Parathyroid adenoma (tissue), 2 donors: ENCODE measurements around the gene KCND3.

ENCODE experiments used
- H2AFZ ChIP-seq: fragments of 300-600 bp; sonication (generic); one replicate; pipeline ENCODE4 v1.7.0; 2017; ENCODE audit warnings: antibody characterized with exemption, mild to moderate bottlenecking
- H3K27ac ChIP-seq: fragments of 300-600 bp; sonication (generic); one replicate; pipeline ENCODE4 v1.7.0; 2017
- H3K27me3 ChIP-seq: fragments of 300-600 bp; sonication (generic); one replicate; pipeline ENCODE4 v1.7.0; 2017; ENCODE audit warnings: low read length; ENCODE audit not compliant: control insufficient read depth, insufficient read depth
- H3K36me3 ChIP-seq: fragments of 300-600 bp; sonication (generic); one replicate; pipeline ENCODE4 v1.7.0; 2017; ENCODE audit warnings: low read length; ENCODE audit not compliant: control insufficient read depth, insufficient read depth
- H3K4me1 ChIP-seq: fragments of 300-600 bp; sonication (generic); one replicate; pipeline ENCODE4 v1.7.0; 2017; ENCODE audit warnings: control low read depth
- H3K4me2 ChIP-seq: fragments of 300-600 bp; sonication (generic); one replicate; pipeline ENCODE4 v1.7.0; 2017; ENCODE audit warnings: low read length
- H3K4me3 ChIP-seq: fragments of 300-600 bp; sonication (generic); one replicate; pipeline ENCODE4 v1.7.0; 2017; ENCODE audit warnings: low read depth, low read length
- H3K79me2 ChIP-seq: fragments of 300-600 bp; sonication (generic); one replicate; pipeline ENCODE4 v1.7.0; 2017; ENCODE audit warnings: control low read depth
- H3K9ac ChIP-seq: fragments of 300-600 bp; sonication (generic); one replicate; pipeline ENCODE4 v1.7.0; 2017; ENCODE audit warnings: mild to moderate bottlenecking
- H3K9me3 ChIP-seq: fragments of 300-600 bp; sonication (generic); one replicate; pipeline ENCODE4 v1.7.0; 2017; ENCODE audit warnings: low read length; ENCODE audit not compliant: control insufficient read depth
- TF ChIP-seq, protein P1 (sequence below): fragments of 300-600 bp; sonication (generic); IDR thresholded peaks from one replicate; pipeline ENCODE4 v1.7.0; 2017; ENCODE audit warnings: antibody characterized with exemption, mild to moderate bottlenecking
- donor health status: primary hyperparathyroidism.

KCND3 gene

DNA sequence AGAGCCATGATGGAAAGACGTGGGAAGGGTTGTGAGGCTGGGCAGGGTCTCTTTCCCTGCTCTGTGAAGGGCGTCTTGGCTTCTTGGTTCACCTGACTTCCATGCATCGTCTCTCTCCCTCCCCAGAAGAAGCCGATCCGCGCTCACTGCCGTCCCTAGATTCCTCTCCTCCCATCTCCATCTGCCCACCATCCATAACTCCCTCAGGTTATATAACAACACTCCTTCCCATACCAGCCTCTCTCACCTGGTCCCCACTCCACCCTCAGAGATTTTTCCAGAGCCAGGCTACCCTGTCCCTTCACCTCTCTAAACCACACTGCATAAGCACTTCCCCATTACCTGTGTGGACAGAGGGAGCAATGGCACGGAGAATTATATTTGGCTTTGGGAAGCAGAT, 6.0 kb downstream of the KCND3 start:
- no peak overlapping the region for H3K27ac ChIP-seq
- no peak overlapping the region for H2AFZ ChIP-seq
- no peak overlapping the region for H3K9ac ChIP-seq
- TF ChIP-seq, protein P1, sequence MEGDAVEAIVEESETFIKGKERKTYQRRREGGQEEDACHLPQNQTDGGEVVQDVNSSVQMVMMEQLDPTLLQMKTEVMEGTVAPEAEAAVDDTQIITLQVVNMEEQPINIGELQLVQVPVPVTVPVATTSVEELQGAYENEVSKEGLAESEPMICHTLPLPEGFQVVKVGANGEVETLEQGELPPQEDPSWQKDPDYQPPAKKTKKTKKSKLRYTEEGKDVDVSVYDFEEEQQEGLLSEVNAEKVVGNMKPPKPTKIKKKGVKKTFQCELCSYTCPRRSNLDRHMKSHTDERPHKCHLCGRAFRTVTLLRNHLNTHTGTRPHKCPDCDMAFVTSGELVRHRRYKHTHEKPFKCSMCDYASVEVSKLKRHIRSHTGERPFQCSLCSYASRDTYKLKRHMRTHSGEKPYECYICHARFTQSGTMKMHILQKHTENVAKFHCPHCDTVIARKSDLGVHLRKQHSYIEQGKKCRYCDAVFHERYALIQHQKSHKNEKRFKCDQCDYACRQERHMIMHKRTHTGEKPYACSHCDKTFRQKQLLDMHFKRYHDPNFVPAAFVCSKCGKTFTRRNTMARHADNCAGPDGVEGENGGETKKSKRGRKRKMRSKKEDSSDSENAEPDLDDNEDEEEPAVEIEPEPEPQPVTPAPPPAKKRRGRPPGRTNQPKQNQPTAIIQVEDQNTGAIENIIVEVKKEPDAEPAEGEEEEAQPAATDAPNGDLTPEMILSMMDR, result no peak
- no peaks in the 10 kb centered on the region for H3K9me3 ChIP-seq
- no peaks in the 10 kb centered on the region for H3K4me1 ChIP-seq
- no peaks in the 10 kb centered on the region for H3K27me3 ChIP-seq
- H3K79me2 ChIP-seq, result no peaks in the 10 kb centered on the region
- no peak overlapping the region for H3K4me3 ChIP-seq
- no peaks in the 10 kb centered on the region for H3K36me3 ChIP-seq
- no peak overlapping the region for H3K4me2 ChIP-seq

DNA sequence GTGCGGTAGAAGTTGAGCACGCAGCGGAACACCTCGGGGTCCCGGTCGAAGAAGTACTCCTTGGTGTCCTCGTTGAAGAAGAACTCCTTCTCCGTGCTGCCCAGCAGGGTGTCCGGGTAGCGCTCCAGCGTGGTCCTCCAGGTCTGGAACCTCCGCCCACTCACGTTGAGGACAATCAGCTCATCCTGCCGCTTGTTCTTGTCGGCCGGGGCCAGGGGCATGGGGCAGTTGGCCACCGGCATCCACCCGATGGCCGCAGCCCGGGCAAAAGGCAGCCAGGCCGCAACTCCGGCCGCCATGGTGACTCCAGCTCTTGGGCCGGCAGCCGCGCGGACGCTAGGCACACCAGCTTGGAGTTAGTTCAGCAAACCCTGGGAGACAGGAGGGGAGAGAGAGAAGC, 7.0 kb downstream of the KCND3 start:
- Histone ChIP-seq H3K4me2 (no peak overlapping the region), H3K27ac (no peak overlapping the region), H2AFZ (no peak overlapping the region), H3K27me3 (no peaks in the 10 kb centered on the region), H3K9me3 (no peaks in the 10 kb centered on the region), H3K4me1 (no peaks in the 10 kb centered on the region), H3K4me3 (no peak overlapping the region), H3K9ac (no peak overlapping the region), H3K79me2 (no peaks in the 10 kb centered on the region), H3K36me3 (no peaks in the 10 kb centered on the region)
- TF ChIP-seq, protein P1, result no peak

DNA sequence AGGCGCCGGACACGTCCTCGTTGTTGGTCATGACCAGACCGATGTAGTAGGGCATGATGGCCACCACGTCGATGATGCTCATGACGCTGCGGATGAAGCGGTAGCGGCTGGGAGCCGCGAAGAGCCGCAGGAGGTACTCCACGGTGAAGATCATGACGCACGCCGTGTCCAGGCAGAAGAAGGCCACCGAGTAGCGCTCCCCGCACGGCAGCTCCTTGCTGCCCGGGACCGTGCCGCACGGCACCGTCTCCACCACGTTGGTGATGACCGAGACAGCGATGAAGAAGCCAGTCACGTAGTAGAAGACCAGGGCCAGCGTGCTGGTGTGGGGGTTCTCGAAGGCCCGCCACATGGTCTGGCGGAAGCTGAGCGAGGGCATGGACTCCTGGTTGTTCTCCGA, 7.6 kb downstream of the KCND3 start:
- no peaks in the 10 kb centered on the region for H3K79me2 ChIP-seq
- H3K4me3 ChIP-seq, result no peak overlapping the region
- H3K9ac ChIP-seq, result no peak overlapping the region
- no peaks in the 10 kb centered on the region for H3K4me1 ChIP-seq
- no peak overlapping the region for H2AFZ ChIP-seq
- H3K36me3 ChIP-seq, result no peaks in the 10 kb centered on the region
- TF ChIP-seq, protein P1, result no peak
- H3K27me3 ChIP-seq, result no peaks in the 10 kb centered on the region
- H3K27ac ChIP-seq, result no peak overlapping the region
- H3K9me3 ChIP-seq, result no peaks in the 10 kb centered on the region
- H3K4me2 ChIP-seq, result no peak overlapping the region

DNA sequence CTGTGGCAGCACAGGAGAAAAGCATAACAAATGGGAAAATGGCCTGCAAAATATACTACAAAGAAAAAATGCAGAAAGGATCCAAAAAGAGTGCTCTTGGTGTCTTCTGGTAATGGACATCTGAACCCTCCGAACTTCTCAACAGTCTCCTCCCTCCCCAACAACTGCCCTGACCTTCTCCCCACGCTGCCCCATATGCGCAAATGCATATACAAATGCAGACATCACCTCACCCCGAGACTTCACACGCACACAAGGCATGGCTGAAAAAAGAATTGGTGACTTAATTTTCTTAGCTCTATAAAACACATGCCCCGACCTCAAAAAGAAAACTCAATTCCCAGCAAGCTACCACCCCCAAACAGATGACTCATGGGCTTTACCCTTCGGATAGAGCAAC, 8.4 kb downstream of the KCND3 start:
- H3K27me3 ChIP-seq, result no peaks in the 10 kb centered on the region
- no peak overlapping the region for H2AFZ ChIP-seq
- H3K4me2 ChIP-seq, result no peak overlapping the region
- H3K9me3 ChIP-seq, result no peaks in the 10 kb centered on the region
- H3K79me2 ChIP-seq, result no peaks in the 10 kb centered on the region
- TF ChIP-seq, protein P1, result no peak
- no peaks in the 10 kb centered on the region for H3K4me1 ChIP-seq
- H3K27ac ChIP-seq, result no peak overlapping the region
- H3K9ac ChIP-seq, result no peak overlapping the region
- H3K4me3 ChIP-seq, result no peak overlapping the region
- H3K36me3 ChIP-seq, result no peaks in the 10 kb centered on the region

DNA sequence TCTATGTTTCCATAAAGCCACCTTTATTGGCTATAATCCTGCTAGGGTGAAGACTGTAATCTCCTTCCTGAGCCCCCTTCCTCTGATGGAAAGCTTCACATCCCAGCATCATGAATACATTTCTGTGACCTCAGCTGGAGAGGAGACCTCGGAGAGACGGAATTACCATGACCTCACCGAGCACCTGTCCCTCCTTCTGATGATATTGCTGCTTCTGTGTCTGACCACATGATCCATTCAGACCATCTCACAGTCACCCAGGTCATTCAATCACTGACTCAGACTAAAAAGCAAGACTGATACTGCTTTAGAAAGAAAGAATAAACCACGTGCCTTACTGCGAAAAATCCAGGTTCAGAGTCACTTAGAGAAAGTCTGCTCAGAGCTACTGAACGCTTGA, 8.8 kb downstream of the KCND3 start:
- Histone ChIP-seq H3K79me2 (no peaks in the 10 kb centered on the region), H3K9ac (no peak overlapping the region), H3K27ac (no peak overlapping the region), H3K9me3 (no peaks in the 10 kb centered on the region), H3K36me3 (no peaks in the 10 kb centered on the region), H2AFZ (no peak overlapping the region), H3K4me1 (no peaks in the 10 kb centered on the region), H3K4me2 (no peak overlapping the region), H3K4me3 (no peak overlapping the region), H3K27me3 (no peaks in the 10 kb centered on the region)
- TF ChIP-seq, protein P1, result no peak
